Breast epithelium (tissue), 3 donors: ENCODE results near the gene CLDND2.

ENCODE experiments used
- POLR2A ChIP-seq: fragments of 450-650 bp; IDR thresholded peaks from one replicate; pipeline ENCODE4 v1.6.1; 2016; ENCODE audit warnings: antibody characterized with exemption, mild to moderate bottlenecking, moderate library complexity
- POLR2AphosphoS5 ChIP-seq, 3 donors: sonication (generic); formaldehyde crosslinking; IDR thresholded peaks; one replicate each; pipeline ENCODE4 v1.6.1; 2017; ENCODE audit warnings: antibody characterized with exemption in 3 of 3
- TF ChIP-seq, protein P1 (sequence below), 3 donors: fragments of 450-650 bp; IDR thresholded peaks; one replicate each; pipeline ENCODE4 v1.5.1; 2016 to 2017; ENCODE audit warnings: antibody characterized with exemption in 3 of 3, mild to moderate bottlenecking in 3 of 3, moderate library complexity in 3 of 3

DNA sequence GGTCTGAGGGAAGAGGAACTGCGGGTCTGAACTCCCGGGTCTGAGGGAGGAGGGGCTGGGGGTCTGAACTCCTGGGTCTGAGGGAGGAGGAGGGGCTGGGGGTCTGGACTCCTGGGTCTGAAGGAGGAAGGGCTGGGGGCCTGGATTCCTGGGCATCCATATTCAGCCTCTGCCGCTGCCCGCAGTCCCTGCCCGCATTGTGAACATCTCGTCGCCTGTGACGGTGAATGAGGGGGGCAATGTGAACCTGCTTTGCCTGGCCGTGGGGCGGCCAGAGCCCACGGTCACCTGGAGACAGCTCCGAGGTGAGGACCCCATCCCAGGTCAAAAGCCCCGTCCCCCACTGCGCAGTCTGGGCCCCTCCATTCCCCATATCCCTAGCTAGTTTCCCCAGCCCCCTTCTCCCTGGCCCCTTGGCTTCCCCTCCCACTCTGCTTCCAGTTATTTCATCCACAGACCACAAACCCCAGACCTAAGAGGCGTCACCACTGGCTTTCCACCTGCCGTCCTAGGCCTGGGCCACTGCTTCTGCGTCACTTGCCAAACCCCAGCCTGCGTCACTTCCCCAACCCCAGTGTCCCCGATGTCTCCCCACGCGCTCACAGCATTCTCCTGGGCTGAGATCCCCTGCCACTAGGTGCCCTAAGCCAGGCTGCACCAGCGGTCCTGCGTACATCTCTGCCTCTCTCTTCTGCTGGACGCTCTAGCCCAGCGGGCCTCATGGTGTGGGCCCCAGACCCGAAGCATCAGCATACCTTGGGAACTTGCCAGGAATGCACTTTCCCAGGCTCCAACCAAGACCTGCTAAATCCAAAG, 43.4 kb downstream of the CLDND2 start:
- TF ChIP-seq, protein P1, sequence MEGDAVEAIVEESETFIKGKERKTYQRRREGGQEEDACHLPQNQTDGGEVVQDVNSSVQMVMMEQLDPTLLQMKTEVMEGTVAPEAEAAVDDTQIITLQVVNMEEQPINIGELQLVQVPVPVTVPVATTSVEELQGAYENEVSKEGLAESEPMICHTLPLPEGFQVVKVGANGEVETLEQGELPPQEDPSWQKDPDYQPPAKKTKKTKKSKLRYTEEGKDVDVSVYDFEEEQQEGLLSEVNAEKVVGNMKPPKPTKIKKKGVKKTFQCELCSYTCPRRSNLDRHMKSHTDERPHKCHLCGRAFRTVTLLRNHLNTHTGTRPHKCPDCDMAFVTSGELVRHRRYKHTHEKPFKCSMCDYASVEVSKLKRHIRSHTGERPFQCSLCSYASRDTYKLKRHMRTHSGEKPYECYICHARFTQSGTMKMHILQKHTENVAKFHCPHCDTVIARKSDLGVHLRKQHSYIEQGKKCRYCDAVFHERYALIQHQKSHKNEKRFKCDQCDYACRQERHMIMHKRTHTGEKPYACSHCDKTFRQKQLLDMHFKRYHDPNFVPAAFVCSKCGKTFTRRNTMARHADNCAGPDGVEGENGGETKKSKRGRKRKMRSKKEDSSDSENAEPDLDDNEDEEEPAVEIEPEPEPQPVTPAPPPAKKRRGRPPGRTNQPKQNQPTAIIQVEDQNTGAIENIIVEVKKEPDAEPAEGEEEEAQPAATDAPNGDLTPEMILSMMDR (IDR thresholded peaks at IDR 0.05), result no peak
- TF ChIP-seq POLR2A (no peak), POLR2AphosphoS5 (IDR thresholded peaks at IDR 0.05) (no peak)
